CD14-positive monocyte (primary cell): ENCODE measurements around the gene MB21D2. TPM values are rescaled to one million over a fixed set of nuclear protein-coding genes. Genes with fewer than 3 reads are reported as not detected.

Experiments used
- DNase-seq, 3 donors: peaks; one replicate each; pipeline ENCODE4 v3.0.0-alpha.2; 2011 to 2022
- H2AFZ ChIP-seq: 2 replicates; pipeline ENCODE4 v1.6.0; 2012; ENCODE audit warnings: mild to moderate bottlenecking, low read depth, low read length, inconsistent platforms; ENCODE audit not compliant: insufficient read depth, poor library complexity, severe bottlenecking
- H3K27ac ChIP-seq, 2 donors: 1 replicate in 1 of 2; 2 replicates in 1 of 2; pipeline ENCODE4 v1.5.1; 2012 to 2013; ENCODE audit warnings: low read length in 2 of 2, control low read depth in 1 of 2, inconsistent platforms in 1 of 2, low read depth in 1 of 2, mild to moderate bottlenecking in 1 of 2
- H3K27me3 ChIP-seq, 2 donors: one replicate each; pipeline versions ENCODE4 v1.6.0 to v1.6.1; 2011 to 2013; ENCODE audit warnings: low read length in 2 of 2; ENCODE audit not compliant: control insufficient read depth in 2 of 2, insufficient read depth in 2 of 2
- H3K36me3 ChIP-seq, 2 donors: replicated peaks in 1 of 2; 1 replicate in 1 of 2; 2 replicates in 1 of 2; pipeline versions ENCODE4 v1.5.1 to v1.6.1; 2012 to 2013; ENCODE audit warnings: low read length in 2 of 2, control low read depth in 1 of 2, inconsistent platforms in 1 of 2, mild to moderate bottlenecking in 1 of 2; ENCODE audit not compliant: insufficient read depth in 2 of 2, control insufficient read depth in 1 of 2
- H3K4me1 ChIP-seq, 2 donors: 1 replicate in 1 of 2; 2 replicates in 1 of 2; pipeline versions ENCODE4 v1.5.1 to v1.6.1; 2012 to 2013; ENCODE audit warnings: low read length in 2 of 2, control low read depth in 1 of 2, inconsistent platforms in 1 of 2, mild to moderate bottlenecking in 1 of 2, moderate library complexity in 1 of 2; ENCODE audit not compliant: insufficient read depth in 2 of 2, control insufficient read depth in 1 of 2
- H3K4me2 ChIP-seq: replicated peaks from 2 replicates; pipeline ENCODE3; 2012; ENCODE audit warnings: low read length, moderate library complexity, mild to moderate bottlenecking; ENCODE audit not compliant: poor library complexity, severe bottlenecking; ENCODE audit errors: extremely low read depth
- H3K4me3 ChIP-seq, 3 experiments: fragments of 200-600 bp in 1 of 3; sonication (generic) in 1 of 3; replicated peaks in 1 of 3; 1 replicate in 2 of 3; 2 replicates in 1 of 3; pipeline ENCODE4 v1.5.1; 2011 to 2013; ENCODE audit warnings: low read length in 3 of 3, mild to moderate bottlenecking in 3 of 3, control low read depth in 2 of 3, low read depth in 2 of 3, inconsistent platforms in 1 of 3, moderate library complexity in 1 of 3
- H3K79me2 ChIP-seq: 2 replicates; pipeline ENCODE4 v1.6.0; 2012; ENCODE audit warnings: mild to moderate bottlenecking, control low read depth, inconsistent platforms, low read length, moderate library complexity; ENCODE audit not compliant: insufficient read depth
- H3K9ac ChIP-seq: 2 replicates; pipeline ENCODE4 v1.6.0; 2017; ENCODE audit warnings: low read length, mild to moderate bottlenecking; ENCODE audit not compliant: insufficient read depth, poor library complexity, severe bottlenecking
- H3K9me3 ChIP-seq, 2 donors: replicated peaks in 1 of 2; 1 replicate in 1 of 2; 2 replicates in 1 of 2; pipeline versions ENCODE4 v1.5.1 to v1.6.1; 2012 to 2013; ENCODE audit warnings: low read length in 2 of 2, control low read depth in 1 of 2; ENCODE audit not compliant: control insufficient read depth in 1 of 2, insufficient read depth in 1 of 2
- H4K20me1 ChIP-seq: 2 replicates; pipeline ENCODE4 v1.6.0; 2012; ENCODE audit warnings: mild to moderate bottlenecking, low read length, control low read depth, moderate library complexity; ENCODE audit not compliant: insufficient read depth
- H3K27ac Mint-ChIP-seq, 7 donors: one replicate each; pipeline ENCODE4 v1.8.0; 2020; ENCODE audit warnings: mild to moderate bottlenecking in 7 of 7, mixed read lengths in 7 of 7, moderate library complexity in 6 of 7, inconsistent platforms in 2 of 7
- H3K27me3 Mint-ChIP-seq, 3 donors: one replicate each; pipeline ENCODE4 v1.8.0; 2021 to 2022; ENCODE audit warnings: low read depth in 3 of 3, mild to moderate bottlenecking in 3 of 3, mixed read lengths in 3 of 3, moderate library complexity in 3 of 3, inconsistent platforms in 1 of 3
- H3K36me3 Mint-ChIP-seq, 2 donors: one replicate each; pipeline ENCODE4 v1.8.0; 2020; ENCODE audit warnings: mixed read lengths in 2 of 2, inconsistent platforms in 1 of 2, mild to moderate bottlenecking in 1 of 2
- H3K4me1 Mint-ChIP-seq: one replicate; pipeline ENCODE4 v1.8.0; 2020; ENCODE audit warnings: mild to moderate bottlenecking, mixed read lengths
- H3K4me3 Mint-ChIP-seq, 2 donors: one replicate each; pipeline ENCODE4 v1.8.0; 2020; ENCODE audit warnings: mild to moderate bottlenecking in 2 of 2, mixed read lengths in 2 of 2, moderate library complexity in 1 of 2
- H3K9me3 Mint-ChIP-seq, 7 donors: one replicate each; pipeline ENCODE4 v1.8.0; 2020 to 2022; ENCODE audit warnings: mixed read lengths in 7 of 7, mild to moderate bottlenecking in 6 of 7, moderate library complexity in 6 of 7, inconsistent platforms in 2 of 7
- CTCF ChIP-seq: fragments of 200-600 bp; IDR thresholded peaks from one replicate; pipeline ENCODE4 v1.8.0; 2022; ENCODE audit warnings: antibody characterized with exemption, mild to moderate bottlenecking
- WGBS: methylation state at CpG from one replicate; pipeline ENCODE4 v1.1.5; 2013; ENCODE audit warnings: missing lambda C conversion rate; ENCODE audit not compliant: insufficient coverage; 5-methylcytosine and 5-hydroxymethylcytosine counted together
- intact Hi-C, 2 donors: fragments of 100-400 bp; cut with micrococcal nuclease; formaldehyde crosslinking; loops; one replicate each; pipeline versions ENCODE4 v1.15.0 to v1.15.1; 2023
- polyA plus RNA-seq, 3 donors: library from polyadenylated mRNA; depleted of rRNA in 1 of 3; unstranded in 2 of 3; stranded (reverse) in 1 of 3; fragments of 300-500 nt in 2 of 3; fragments of >200 nt in 1 of 3; fragmentation: Illumina TruSeq in 2 of 3; gene quantifications; 1 replicate in 2 of 3; 2 replicates in 1 of 3; pipeline ENCODE4 v1.2.3, GENCODE V29; 2012 to 2021

Gene MB21D2
- polyA plus RNA-seq, 3 donors = 0.37 to 0.77 (median 0.59) TPM

- intact Hi-C loops = no loop called here
- WGBS = 100% methylated on average over 1 of the region's 3 CpGs
- Histone ChIP-seq H3K36me3 (no peaks in the 10 kb centered on the region), H3K4me1 (peaks cover 34 to 38% of the 10 kb centered on the region in 2 donors), H4K20me1 (peaks cover 4% of the 10 kb centered on the region), H3K4me2 (no peak overlapping the region), H3K27me3 (peaks cover 45 to 50% of the 10 kb centered on the region in 2 donors), H2AFZ (no peak overlapping the region), H3K9me3 (no peaks in the 10 kb centered on the region), H3K27ac (no peak overlapping the region), H3K79me2 (no peaks in the 10 kb centered on the region), H3K4me3 (no peak overlapping the region), H3K9ac (no peak overlapping the region)
- Mint-ChIP-seq H3K27ac (peak overlapping the region in 2 of 7 donors; percentile 63 to 72), H3K4me3 (peak overlapping the region in 1 of 2 donors; percentile 97), H3K4me1 (peaks cover 40% of the 10 kb centered on the region), H3K27me3 (peaks cover 59 to 68% (median 62%) of the 10 kb centered on the region in 3 donors), H3K9me3 (peaks cover 0 to 17% (median 11%) of the 10 kb centered on the region in 7 donors), H3K36me3 (peaks cover 8 to 10% of the 10 kb centered on the region in 2 donors)
- DNase-seq = no peak
- no peak for TF ChIP-seq CTCF
Observed at GRCh38 chr3:192920411-192920810, 2.8 kb upstream of the MB21D2 start.

- no peaks in the 10 kb centered on the region for H3K36me3 ChIP-seq
- H4K20me1 ChIP-seq = peaks cover 6% of the 10 kb centered on the region
- H3K9me3 ChIP-seq = no peaks in the 10 kb centered on the region
- peak overlapping the region; percentile 7 for H3K4me2 ChIP-seq
- H3K27me3 ChIP-seq = peaks cover 49 to 55% of the 10 kb centered on the region in 2 donors
- peak; percentile 46 to 65 (median 54) for DNase-seq
- 0% methylated on average over 1 of the region's 10 CpGs for WGBS
- Mint-ChIP-seq H3K27ac (peak overlapping the region in 5 of 7 donors; percentile 10 to 77 (median 72)), H3K36me3 (peaks cover 8 to 10% of the 10 kb centered on the region in 2 donors), H3K27me3 (peaks cover 64 to 68% (median 64%) of the 10 kb centered on the region in 3 donors), H3K9me3 (peaks cover 0 to 19% (median 11%) of the 10 kb centered on the region in 7 donors), H3K4me3 (peak overlapping the region in 1 of 2 donors; percentile 97), H3K4me1 (peaks cover 40% of the 10 kb centered on the region)
- no peak overlapping the region for H3K27ac ChIP-seq
- H3K4me1 ChIP-seq = peaks cover 34 to 38% of the 10 kb centered on the region in 2 donors
- TF ChIP-seq CTCF = no peak
- H2AFZ ChIP-seq = no peak overlapping the region
- no peak overlapping the region for H3K4me3 ChIP-seq
- no peak overlapping the region for H3K9ac ChIP-seq
- intact Hi-C loops = loop anchor here in 1 of 2 donors (10.0 kb wide), 1 partner anchor 65 kb away; no protein-coding TSS in a partner anchor
- H3K79me2 ChIP-seq = no peaks in the 10 kb centered on the region
Observed at GRCh38 chr3:192919901-192920300, 2.2 kb upstream of the MB21D2 start.
